Kidney (tissue), 14 donors: ENCODE measurements around the gene CDC14A. TPM values are rescaled to one million over a fixed set of nuclear protein-coding genes. Genes with fewer than 3 reads are reported as not detected.

Experiments used
- DNase-seq, 5 donors: peaks; one replicate each; pipeline ENCODE4 v3.0.0-alpha.2; 2013 to 2020
- FAIRE-seq: peaks from 2 replicates; lab custom pipeline; 2012; peaks lifted over from hg19 to GRCh38; lab: Jason Lieb, UNC
- H3K27ac ChIP-seq, 2 donors: one replicate each; pipeline ENCODE4 v1.7.0; 2013; ENCODE audit warnings: low read depth in 2 of 2, low read length in 2 of 2, inconsistent platforms in 1 of 2
- H3K27me3 ChIP-seq: one replicate; pipeline ENCODE4 v1.7.1; 2013; ENCODE audit warnings: low read length, inconsistent platforms; ENCODE audit not compliant: control insufficient read depth, insufficient read depth
- H3K36me3 ChIP-seq, 3 donors: one replicate each; pipeline versions ENCODE4 v1.7.0 to v1.7.1; 2013; ENCODE audit warnings: low read length in 3 of 3, control low read depth in 1 of 3, inconsistent platforms in 1 of 3; ENCODE audit not compliant: insufficient read depth in 3 of 3, control insufficient read depth in 2 of 3
- H3K4me1 ChIP-seq, 3 donors: one replicate each; pipeline versions ENCODE4 v1.7.0 to v1.7.1; 2013; ENCODE audit warnings: low read length in 3 of 3, inconsistent platforms in 1 of 3, low read depth in 1 of 3; ENCODE audit not compliant: control insufficient read depth in 2 of 3, insufficient read depth in 2 of 3
- H3K4me3 ChIP-seq, 3 donors: one replicate each; pipeline versions ENCODE4 v1.7.0 to v1.8.1; 2013; ENCODE audit warnings: low read length in 3 of 3, control low read depth in 1 of 3, inconsistent platforms in 1 of 3
- H3K9ac ChIP-seq, 3 donors: one replicate each; pipeline versions ENCODE4 v1.7.0 to v1.7.1; 2013; ENCODE audit warnings: low read length in 3 of 3, control low read depth in 1 of 3, inconsistent platforms in 1 of 3
- H3K9me3 ChIP-seq, 3 donors: one replicate each; pipeline versions ENCODE4 v1.7.0 to v1.7.1; 2013; ENCODE audit warnings: low read length in 3 of 3, control low read depth in 1 of 3, inconsistent platforms in 1 of 3; ENCODE audit not compliant: control insufficient read depth in 2 of 3, insufficient read depth in 1 of 3
- intact Hi-C: fragments of 100-400 bp; cut with DNase I; formaldehyde crosslinking; loops from one replicate; pipeline ENCODE4 v1.11.1; 2022
- polyA plus RNA-seq: library from polyadenylated mRNA; stranded (reverse); fragments of 350-450 nt; fragmentation: Illumina TruSeq; extraction: RNeasy Lipid Tissue Mini Kit (QIAGEN cat#74804); gene quantifications from one replicate; pipeline ENCODE4 v1.2.3, GENCODE V29; 2014; ENCODE audit warnings: low read depth, low replicate concordance; ENCODE audit not compliant: insufficient read depth
- total RNA-seq: library from RNA; stranded (reverse); fragmentation: NEBNext Ultra II Directional; extraction: Animal tissue kit (Norgen Biotek cat#: 25700); gene quantifications from one replicate; pipeline ENCODE4 v1.2.1, GENCODE V29; 2021
- TF ChIP-seq, protein P1 (sequence below): IDR thresholded peaks from 3 replicates; pipeline ENCODE4 v1.5.1; 2012; ENCODE audit warnings: mild to moderate bottlenecking, moderate library complexity, borderline replicate concordance; ENCODE audit not compliant: insufficient read depth; ENCODE audit errors: extremely low read depth
- donor health status: control.
- donor health status: control.
- donor health status: control.
- donor health status: control.
- donor health status: control.
- donor health status: DM: yes; HTN: yes; CAD: no.
- donor health status: Normal renal cell carcinoma (clear cell type).

Gene CDC14A
- total and polyA plus RNA-seq, 2 donors from 2014 or later: 4.7 to 11.9 TPM

DNA sequence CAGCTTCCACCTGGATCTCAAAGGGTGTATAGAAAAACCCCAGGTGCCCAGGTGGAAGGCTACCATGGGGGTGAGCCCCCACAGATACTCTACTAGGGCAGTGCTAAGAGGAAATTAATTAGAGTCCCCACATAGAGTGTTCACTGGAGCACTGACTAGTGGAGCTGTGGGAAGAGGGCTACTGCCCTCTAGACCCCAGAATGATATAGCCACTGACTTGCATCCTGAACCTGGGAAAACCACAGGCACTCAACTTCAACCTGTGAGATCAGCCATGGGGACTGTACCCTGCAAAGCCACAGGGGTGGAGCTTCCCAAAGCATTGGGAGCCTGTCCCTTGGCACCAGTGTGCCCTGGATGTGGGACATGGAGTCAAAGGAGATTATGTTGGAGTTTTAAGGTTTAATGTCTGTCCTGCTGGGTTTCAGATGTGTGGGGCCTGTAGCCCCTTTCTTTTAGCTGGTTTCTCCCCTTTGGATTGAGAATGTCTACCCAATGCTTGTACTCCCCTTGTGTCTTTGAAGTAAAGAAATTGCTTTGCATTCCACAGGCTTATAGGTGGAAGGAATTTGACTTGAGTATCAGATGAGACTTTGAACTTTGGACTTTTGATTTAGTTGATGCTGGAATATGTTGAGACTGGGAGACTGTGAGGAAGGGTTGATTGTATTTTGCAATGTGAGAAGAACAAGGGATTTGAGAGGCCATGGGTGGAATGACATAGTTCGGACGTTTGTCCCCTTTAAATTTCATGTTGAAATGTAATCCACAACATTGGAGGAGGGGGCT is 31.8 kb upstream of the CDC14A start:
- H3K36me3 ChIP-seq: no peaks in the 10 kb centered on the region
- no peaks in the 10 kb centered on the region for H3K27me3 ChIP-seq
- H3K9me3 ChIP-seq: peaks cover 0 to 10% (median 0%) of the 10 kb centered on the region in 3 donors
- no peak overlapping the region for H3K9ac ChIP-seq
- intact Hi-C loops: no loop called here
- TF ChIP-seq, protein P1, sequence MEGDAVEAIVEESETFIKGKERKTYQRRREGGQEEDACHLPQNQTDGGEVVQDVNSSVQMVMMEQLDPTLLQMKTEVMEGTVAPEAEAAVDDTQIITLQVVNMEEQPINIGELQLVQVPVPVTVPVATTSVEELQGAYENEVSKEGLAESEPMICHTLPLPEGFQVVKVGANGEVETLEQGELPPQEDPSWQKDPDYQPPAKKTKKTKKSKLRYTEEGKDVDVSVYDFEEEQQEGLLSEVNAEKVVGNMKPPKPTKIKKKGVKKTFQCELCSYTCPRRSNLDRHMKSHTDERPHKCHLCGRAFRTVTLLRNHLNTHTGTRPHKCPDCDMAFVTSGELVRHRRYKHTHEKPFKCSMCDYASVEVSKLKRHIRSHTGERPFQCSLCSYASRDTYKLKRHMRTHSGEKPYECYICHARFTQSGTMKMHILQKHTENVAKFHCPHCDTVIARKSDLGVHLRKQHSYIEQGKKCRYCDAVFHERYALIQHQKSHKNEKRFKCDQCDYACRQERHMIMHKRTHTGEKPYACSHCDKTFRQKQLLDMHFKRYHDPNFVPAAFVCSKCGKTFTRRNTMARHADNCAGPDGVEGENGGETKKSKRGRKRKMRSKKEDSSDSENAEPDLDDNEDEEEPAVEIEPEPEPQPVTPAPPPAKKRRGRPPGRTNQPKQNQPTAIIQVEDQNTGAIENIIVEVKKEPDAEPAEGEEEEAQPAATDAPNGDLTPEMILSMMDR: no peak
- peaks cover 0 to 20% (median 6%) of the 10 kb centered on the region in 3 donors for H3K4me1 ChIP-seq
- no peak overlapping the region for H3K4me3 ChIP-seq
- FAIRE-seq (no peak), DNase-seq (no peak)
- no peak overlapping the region for H3K27ac ChIP-seq

DNA sequence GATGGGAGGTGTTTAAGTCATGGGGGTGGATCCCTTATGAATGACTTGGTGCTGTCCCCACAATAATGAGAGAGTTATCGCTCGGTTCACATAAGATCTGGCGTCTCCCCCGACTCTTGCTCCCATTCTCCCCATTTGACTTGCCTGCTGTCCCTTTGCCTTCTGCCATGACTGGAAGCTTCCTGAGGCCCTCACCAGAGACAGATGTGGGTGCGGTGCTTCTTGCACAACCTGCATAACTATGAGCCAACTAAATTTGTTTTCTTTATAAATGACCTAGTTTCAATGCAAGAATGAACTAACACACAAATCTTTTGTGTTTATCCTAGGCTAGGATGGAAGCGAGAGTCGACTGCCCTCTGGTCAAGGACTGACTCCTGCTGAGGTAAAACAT is 31.2 kb upstream of the CDC14A start:
- Histone ChIP-seq H3K4me3 (no peak overlapping the region), H3K36me3 (no peaks in the 10 kb centered on the region), H3K9ac (no peak overlapping the region), H3K9me3 (peaks cover 0 to 10% (median 0%) of the 10 kb centered on the region in 3 donors), H3K27ac (no peak overlapping the region), H3K4me1 (peaks cover 0 to 20% (median 6%) of the 10 kb centered on the region in 3 donors), H3K27me3 (no peaks in the 10 kb centered on the region)
- DNase-seq (no peak), FAIRE-seq (no peak)
- TF ChIP-seq, protein P1: no peak
- intact Hi-C loops: no loop called here

DNA sequence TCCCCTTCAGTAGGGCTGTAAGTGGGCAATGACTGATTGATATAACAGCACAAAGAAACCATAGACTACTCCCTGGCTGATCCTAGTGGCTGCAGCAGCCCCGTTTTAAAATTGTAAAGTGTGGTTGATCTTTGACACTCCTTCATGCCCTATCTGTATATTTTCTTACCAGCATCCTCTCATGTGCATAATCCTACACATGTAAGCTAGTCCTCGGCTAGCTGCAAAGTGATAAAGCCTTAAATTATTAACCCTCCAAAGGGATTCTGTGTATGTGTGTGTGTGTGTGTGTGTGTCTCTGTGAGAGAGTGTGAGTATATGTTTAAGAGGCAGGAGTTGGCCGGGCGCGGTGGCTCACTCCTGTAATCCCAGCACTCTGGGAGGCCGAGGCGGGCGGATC is 30.8 kb upstream of the CDC14A start:
- H3K36me3 ChIP-seq: no peaks in the 10 kb centered on the region
- no peak overlapping the region for H3K9ac ChIP-seq
- DNase-seq (no peak), FAIRE-seq (no peak)
- TF ChIP-seq, protein P1: no peak
- intact Hi-C loops: no loop called here
- no peak overlapping the region for H3K4me3 ChIP-seq
- H3K9me3 ChIP-seq: peaks cover 0 to 10% (median 0%) of the 10 kb centered on the region in 3 donors
- H3K4me1 ChIP-seq: peaks cover 0 to 20% (median 6%) of the 10 kb centered on the region in 3 donors
- no peaks in the 10 kb centered on the region for H3K27me3 ChIP-seq
- no peak overlapping the region for H3K27ac ChIP-seq
